HG02610 (cell line): Measurements from ENCODE around the gene SLC38A4.

ENCODE experiments used
- ATAC-seq: cut with Tn5 transposase; IDR thresholded peaks from one replicate; pipeline ENCODE4 v1.9.1; 2021; ENCODE audit warnings: mild to moderate bottlenecking, moderate library complexity; ENCODE audit not compliant: unreplicated experiment

Gene SLC38A4

DNA sequence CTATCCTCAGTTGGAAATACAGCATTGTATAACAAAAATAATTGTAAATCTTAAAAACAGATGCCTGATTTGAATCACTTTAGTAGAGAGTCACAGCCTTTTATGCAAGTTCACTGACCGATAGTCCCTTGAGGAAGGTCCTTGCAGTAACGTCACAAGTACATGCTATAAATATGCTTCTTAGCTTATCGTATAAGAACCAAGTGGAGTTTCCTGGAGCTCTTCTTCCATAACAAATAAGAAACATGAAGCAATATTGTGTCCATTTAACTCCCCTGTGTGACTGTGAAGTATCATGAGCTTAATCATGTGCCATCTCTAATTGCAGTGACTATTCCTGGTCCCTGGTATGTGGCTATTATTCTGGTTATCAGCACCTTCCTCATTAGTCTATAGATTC is 107.9 kb downstream of the SLC38A4 start:
- no peak for ATAC-seq

DNA sequence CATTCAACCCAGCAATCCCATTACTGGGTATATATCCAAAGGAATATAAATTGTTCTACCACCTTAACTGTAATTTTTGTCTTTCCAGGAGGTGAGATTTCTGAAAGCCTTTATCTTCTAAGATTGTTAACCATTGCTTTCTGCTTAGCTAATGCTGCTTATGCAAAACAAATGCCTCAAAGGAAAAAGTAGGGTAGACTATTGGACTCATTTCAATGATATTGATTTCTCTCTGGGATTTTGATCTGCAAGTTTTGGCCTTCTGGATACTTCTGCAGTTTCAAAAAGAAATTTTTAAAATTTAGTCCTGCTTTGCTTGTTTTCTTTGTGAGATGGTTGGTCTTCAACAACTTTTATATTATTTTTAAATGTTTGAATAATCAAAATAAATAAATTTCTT is 108.6 kb downstream of the SLC38A4 start:
- ATAC-seq, result no peak
